ENCODE results near the gene UGT3A1.

The UGT3A1 gene

DNA sequence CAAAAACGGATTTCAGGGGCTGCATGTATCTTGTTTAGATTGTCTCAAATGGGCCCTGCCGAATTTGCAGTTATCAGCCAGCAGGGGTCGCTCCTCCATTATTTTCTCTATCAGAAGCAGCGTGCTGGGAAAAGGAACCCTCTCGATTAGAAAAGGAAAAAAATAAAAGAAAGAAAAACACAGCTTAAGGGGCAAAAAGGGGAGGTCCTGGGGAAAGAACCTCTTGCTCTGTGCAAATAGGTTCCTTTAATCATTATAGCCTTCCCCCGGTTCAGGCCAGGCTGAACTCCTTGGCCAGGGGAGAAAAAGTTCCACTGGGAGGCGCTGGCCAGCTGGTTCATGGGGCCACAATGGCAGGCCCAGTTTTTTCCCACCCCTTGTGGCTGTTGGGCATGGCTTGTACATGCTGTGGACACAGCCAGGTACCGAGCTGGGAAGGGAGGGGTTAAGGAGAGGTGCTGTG is 27.8 kb downstream of the UGT3A1 start (continued):
- no peak for TF ChIP-seq CREB5 (CRISPR knock-in tag; IDR thresholded peaks at IDR 0.05; ENCODE audit: low read depth)
- TF ChIP-seq ARNTL (CRISPR knock-in tag; IDR thresholded peaks at IDR 0.05; ENCODE audit: borderline replicate concordance, low read depth): no peak
- TF ChIP-seq CSDC2 (CRISPR knock-in tag; IDR thresholded peaks at IDR 0.05): no peak
- no peak for TF ChIP-seq GLIS3 (CRISPR knock-in tag; IDR thresholded peaks at IDR 0.05)
- TF ChIP-seq ESRRG (CRISPR knock-in tag; IDR thresholded peaks at IDR 0.05): no peak
- TF ChIP-seq ZNF565 (CRISPR knock-in tag; conservative IDR thresholded peaks at IDR 0.05; ENCODE audit: low read depth): no peak
- TF ChIP-seq ISL1 (CRISPR knock-in tag; IDR thresholded peaks at IDR 0.05): no peak
- TF ChIP-seq, protein P1, sequence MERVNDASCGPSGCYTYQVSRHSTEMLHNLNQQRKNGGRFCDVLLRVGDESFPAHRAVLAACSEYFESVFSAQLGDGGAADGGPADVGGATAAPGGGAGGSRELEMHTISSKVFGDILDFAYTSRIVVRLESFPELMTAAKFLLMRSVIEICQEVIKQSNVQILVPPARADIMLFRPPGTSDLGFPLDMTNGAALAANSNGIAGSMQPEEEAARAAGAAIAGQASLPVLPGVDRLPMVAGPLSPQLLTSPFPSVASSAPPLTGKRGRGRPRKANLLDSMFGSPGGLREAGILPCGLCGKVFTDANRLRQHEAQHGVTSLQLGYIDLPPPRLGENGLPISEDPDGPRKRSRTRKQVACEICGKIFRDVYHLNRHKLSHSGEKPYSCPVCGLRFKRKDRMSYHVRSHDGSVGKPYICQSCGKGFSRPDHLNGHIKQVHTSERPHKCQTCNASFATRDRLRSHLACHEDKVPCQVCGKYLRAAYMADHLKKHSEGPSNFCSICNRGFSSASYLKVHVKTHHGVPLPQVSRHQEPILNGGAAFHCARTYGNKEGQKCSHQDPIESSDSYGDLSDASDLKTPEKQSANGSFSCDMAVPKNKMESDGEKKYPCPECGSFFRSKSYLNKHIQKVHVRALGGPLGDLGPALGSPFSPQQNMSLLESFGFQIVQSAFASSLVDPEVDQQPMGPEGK (CRISPR knock-in tag; IDR thresholded peaks at IDR 0.05; ENCODE audit: borderline replicate concordance): no peak
- TF ChIP-seq PPARA (CRISPR knock-in tag; IDR thresholded peaks at IDR 0.05; ENCODE audit: borderline replicate concordance): no peak
- no peak for TF ChIP-seq ZNF8 (CRISPR knock-in tag; IDR thresholded peaks at IDR 0.05)

DNA sequence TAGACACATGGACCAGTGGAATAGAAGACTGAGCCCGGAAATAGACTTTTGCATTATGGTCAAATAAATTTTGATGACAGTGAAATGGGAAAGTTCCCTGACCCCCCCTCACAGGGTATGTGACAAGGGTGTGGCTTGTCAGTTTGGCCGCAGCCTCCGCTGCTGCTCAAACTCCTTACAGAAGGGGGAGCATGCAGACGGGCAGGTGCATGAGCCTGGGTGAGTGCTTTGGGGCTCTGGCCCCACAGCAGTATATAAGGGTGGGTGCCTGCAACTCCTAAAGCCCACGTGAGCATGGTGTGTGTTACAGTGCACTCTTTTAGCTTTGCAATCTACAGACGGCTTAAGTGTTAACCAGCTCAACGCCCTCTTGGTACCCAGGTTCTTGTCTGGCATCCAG is 30.9 kb downstream of the UGT3A1 start:
- TF ChIP-seq TSHZ2 (CRISPR knock-in tag; IDR thresholded peaks at IDR 0.05): no peak
- no peak for TF ChIP-seq BACH2 (CRISPR knock-in tag; IDR thresholded peaks at IDR 0.05; ENCODE audit: borderline replicate concordance)
- TF ChIP-seq RARB (CRISPR knock-in tag; IDR thresholded peaks at IDR 0.05): no peak
- TF ChIP-seq GLIS3 (CRISPR knock-in tag; IDR thresholded peaks at IDR 0.05): no peak
- TF ChIP-seq ZNF70 (CRISPR knock-in tag; IDR thresholded peaks at IDR 0.05): no peak
- TF ChIP-seq, protein P1 (CRISPR knock-in tag; IDR thresholded peaks at IDR 0.05; ENCODE audit: borderline replicate concordance): no peak
- no peak for TF ChIP-seq ZC3H10 (CRISPR knock-in tag; IDR thresholded peaks at IDR 0.05)
- no peak for TF ChIP-seq TOX (CRISPR knock-in tag; IDR thresholded peaks at IDR 0.05; ENCODE audit: borderline replicate concordance)
- no peak for TF ChIP-seq ARNTL (CRISPR knock-in tag; IDR thresholded peaks at IDR 0.05; ENCODE audit: borderline replicate concordance, low read depth)
- TF ChIP-seq ZFP3 (CRISPR knock-in tag; IDR thresholded peaks at IDR 0.05): no peak
- TF ChIP-seq ZFP30 (CRISPR knock-in tag; IDR thresholded peaks at IDR 0.05): no peak
- TF ChIP-seq ZNF565 (CRISPR knock-in tag; conservative IDR thresholded peaks at IDR 0.05; ENCODE audit: low read depth): no peak
- no peak for TF ChIP-seq SNAI2 (CRISPR knock-in tag; IDR thresholded peaks at IDR 0.05)
- TF ChIP-seq ZNF8 (CRISPR knock-in tag; IDR thresholded peaks at IDR 0.05): no peak
- TF ChIP-seq TCF4 (CRISPR knock-in tag; IDR thresholded peaks at IDR 0.05; ENCODE audit: borderline replicate concordance): no peak
- ATAC-seq: no peak

GRCh38 chr5:35956429-35956828 is 34.8 kb downstream of the UGT3A1 start:
- no peak for ATAC-seq

More at GRCh38 chr5:35956429-35956828, 34.8 kb downstream of the UGT3A1 start:
- TF ChIP-seq GLIS3 (CRISPR knock-in tag; IDR thresholded peaks at IDR 0.05): no peak
- TF ChIP-seq, protein P2, sequence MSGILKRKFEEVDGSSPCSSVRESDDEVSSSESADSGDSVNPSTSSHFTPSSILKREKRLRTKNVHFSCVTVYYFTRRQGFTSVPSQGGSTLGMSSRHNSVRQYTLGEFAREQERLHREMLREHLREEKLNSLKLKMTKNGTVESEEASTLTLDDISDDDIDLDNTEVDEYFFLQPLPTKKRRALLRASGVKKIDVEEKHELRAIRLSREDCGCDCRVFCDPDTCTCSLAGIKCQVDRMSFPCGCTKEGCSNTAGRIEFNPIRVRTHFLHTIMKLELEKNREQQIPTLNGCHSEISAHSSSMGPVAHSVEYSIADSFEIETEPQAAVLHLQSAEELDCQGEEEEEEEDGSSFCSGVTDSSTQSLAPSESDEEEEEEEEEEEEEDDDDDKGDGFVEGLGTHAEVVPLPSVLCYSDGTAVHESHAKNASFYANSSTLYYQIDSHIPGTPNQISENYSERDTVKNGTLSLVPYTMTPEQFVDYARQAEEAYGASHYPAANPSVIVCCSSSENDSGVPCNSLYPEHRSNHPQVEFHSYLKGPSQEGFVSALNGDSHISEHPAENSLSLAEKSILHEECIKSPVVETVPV (CRISPR knock-in tag; IDR thresholded peaks at IDR 0.05): no peak
